Breast epithelium (tissue), 3 donors: Measurements from ENCODE around the gene TP63.

Source experiments
- POLR2A ChIP-seq: fragments of 450-650 bp; IDR thresholded peaks from one replicate; pipeline ENCODE4 v1.6.1; 2016; ENCODE audit warnings: antibody characterized with exemption, mild to moderate bottlenecking, moderate library complexity
- POLR2AphosphoS5 ChIP-seq, 3 donors: sonication (generic); formaldehyde crosslinking; IDR thresholded peaks; one replicate each; pipeline ENCODE4 v1.6.1; 2017; ENCODE audit warnings: antibody characterized with exemption in 3 of 3
- TF ChIP-seq, protein P1 (sequence below), 3 donors: fragments of 450-650 bp; IDR thresholded peaks; one replicate each; pipeline ENCODE4 v1.5.1; 2016 to 2017; ENCODE audit warnings: antibody characterized with exemption in 3 of 3, mild to moderate bottlenecking in 3 of 3, moderate library complexity in 3 of 3

GRCh38 chr3:189937302-189938127, 306.3 kb downstream of the TP63 start:
- TF ChIP-seq, protein P1, sequence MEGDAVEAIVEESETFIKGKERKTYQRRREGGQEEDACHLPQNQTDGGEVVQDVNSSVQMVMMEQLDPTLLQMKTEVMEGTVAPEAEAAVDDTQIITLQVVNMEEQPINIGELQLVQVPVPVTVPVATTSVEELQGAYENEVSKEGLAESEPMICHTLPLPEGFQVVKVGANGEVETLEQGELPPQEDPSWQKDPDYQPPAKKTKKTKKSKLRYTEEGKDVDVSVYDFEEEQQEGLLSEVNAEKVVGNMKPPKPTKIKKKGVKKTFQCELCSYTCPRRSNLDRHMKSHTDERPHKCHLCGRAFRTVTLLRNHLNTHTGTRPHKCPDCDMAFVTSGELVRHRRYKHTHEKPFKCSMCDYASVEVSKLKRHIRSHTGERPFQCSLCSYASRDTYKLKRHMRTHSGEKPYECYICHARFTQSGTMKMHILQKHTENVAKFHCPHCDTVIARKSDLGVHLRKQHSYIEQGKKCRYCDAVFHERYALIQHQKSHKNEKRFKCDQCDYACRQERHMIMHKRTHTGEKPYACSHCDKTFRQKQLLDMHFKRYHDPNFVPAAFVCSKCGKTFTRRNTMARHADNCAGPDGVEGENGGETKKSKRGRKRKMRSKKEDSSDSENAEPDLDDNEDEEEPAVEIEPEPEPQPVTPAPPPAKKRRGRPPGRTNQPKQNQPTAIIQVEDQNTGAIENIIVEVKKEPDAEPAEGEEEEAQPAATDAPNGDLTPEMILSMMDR (IDR thresholded peaks at IDR 0.05): no peak
- TF ChIP-seq POLR2A (no peak), POLR2AphosphoS5 (IDR thresholded peaks at IDR 0.05) (peak in 1 of 3 donors; percentile 43)
